ENCODE results near the gene FURIN. TPM values are rescaled to one million over a fixed set of nuclear protein-coding genes. Genes with fewer than 3 reads are reported as not detected.
A peak's percentile ranks its signal among the peaks of the same experiment; 100 is the strongest.
"Not testable (repeated sequence)": the region's sequence is repeated elsewhere in the genome, so short reads cannot be mapped to it uniquely, and the experiment has no call there.

Gene FURIN
- total RNA-seq, 5 donors from 2014 or later (not counting 1 experiment from before 2014, with no cell fraction given) = 52.8 to 74.0 (median 61.4) TPM

DNA sequence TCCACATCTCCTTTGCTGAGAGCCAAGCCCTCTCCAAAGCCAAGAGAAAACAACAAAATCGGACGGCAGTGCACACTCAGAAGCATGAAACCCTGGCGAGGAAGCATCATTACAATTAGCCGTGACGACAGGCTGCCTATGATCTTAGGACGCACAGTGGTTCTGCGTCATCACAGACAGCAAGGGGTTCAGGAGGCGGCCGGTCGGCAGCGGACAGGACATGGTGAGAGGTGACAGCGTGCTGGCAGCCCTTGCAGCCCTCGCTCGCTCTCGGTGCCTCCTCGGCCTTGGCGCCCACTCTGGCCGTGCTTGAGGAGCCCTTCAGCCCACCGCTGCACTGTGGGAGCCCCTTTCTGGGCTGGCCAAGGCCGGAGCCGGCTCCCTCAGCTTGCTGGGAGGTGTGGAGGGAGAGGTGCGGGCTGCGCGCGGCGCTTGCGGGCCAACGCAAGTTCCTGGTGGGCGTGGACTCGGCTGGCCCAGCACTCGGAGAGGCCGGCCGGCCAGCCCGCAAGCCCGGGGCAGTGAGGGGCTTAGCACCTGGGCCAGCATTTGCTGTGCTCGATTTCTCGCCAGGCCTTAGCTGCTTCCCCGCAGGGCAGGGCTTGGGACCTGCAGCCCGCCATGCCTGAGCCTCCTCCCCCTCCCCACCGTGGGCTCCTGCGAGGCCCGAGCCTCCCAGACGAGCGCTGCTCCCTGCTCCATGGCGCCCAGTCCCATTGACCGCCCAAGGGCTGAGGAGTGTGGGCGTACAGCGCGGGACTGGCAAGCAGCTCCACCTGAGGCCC lies 43.1 kb upstream of the FURIN start:
- WGBS (ENCODE audit: insufficient coverage) = 90% methylated on average over 22 of the region's 49 CpGs

DNA sequence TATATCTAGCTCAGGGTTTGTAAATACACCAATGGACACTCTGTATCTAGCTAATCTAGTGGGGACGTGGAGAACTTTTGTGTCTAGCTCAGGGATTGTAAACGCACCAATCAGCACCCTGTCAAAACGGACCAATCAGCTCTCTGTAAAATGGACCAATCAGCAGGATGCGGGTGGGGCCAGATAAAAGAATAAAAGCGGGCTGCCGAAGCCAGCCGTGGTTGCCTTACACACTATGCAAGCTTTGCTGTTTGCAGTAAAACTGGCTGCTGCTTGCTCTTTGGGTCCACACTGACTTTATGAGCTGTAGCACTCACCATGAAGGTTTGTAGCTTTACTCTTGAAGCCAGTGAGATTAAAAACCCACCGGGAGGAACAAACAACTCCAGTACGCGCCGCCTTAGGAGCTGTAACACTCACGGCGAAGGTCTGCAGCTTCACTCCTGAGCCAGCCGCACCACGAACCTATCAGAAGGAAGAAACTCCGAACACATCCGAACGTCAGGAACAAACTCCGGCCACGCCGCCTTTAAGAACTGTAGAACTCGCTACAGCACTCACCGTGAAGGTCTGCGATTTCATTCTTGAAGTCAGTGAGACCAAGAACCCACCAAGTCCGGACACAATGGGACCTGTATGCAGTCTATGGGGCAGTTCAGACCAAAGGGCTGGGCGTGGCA lies 42.0 kb upstream of the FURIN start:
- H3K4me1 Mint-ChIP-seq = peaks cover 18 to 20% (median 19%) of the 10 kb centered on the region in 3 donors
- peaks cover 10 to 16% of the 10 kb centered on the region in 2 experiments for H3K4me1 ChIP-seq (ENCODE audit: control insufficient read depth in 1 of 2, extremely low read depth in 1 of 2, insufficient read depth in 2 of 2, low read length in 2 of 2)
- H3K27me3 ChIP-seq (replicated peaks in 1 of 2; ENCODE audit: control insufficient read depth in 2 of 2, extremely low read depth in 1 of 2, insufficient read depth in 2 of 2, low read length in 1 of 2); H3K36me3 ChIP-seq (ENCODE audit: control insufficient read depth in 2 of 2, extremely low read depth in 1 of 2, insufficient read depth in 1 of 2, low read length in 1 of 2); H3K27ac ChIP-seq (ENCODE audit: low read length); H3K27ac Mint-ChIP-seq; H3K4me3 ChIP-seq (ENCODE audit: control insufficient read depth in 1 of 2, extremely low read depth in 1 of 2, low read length in 1 of 2); DNase-seq; H3K9me3 Mint-ChIP-seq; H3K36me3 Mint-ChIP-seq; H3K27me3 Mint-ChIP-seq; POLR2A ChIA-PET; H3K9me3 ChIP-seq; ATAC-seq (replicated peaks in 1 of 4); H3K4me3 Mint-ChIP-seq: not testable (repeated sequence)
- CTCF ChIA-PET = interaction anchor here in 1 of 2 donors (0.5 kb wide), 1 partner anchor 109 kb away, joined by 3 read pairs; no protein-coding TSS in a partner anchor
- WGBS (ENCODE audit: insufficient coverage) = 93% methylated on average over 23 of the region's 26 CpGs

More for the DNA sequence above, 43.1 kb upstream of the FURIN start:
- H3K36me3 Mint-ChIP-seq; H3K27ac Mint-ChIP-seq; CTCF ChIA-PET; DNase-seq; H3K27me3 ChIP-seq (replicated peaks in 1 of 2; ENCODE audit: control insufficient read depth in 2 of 2, extremely low read depth in 1 of 2, insufficient read depth in 2 of 2, low read length in 1 of 2); H3K9me3 Mint-ChIP-seq; H3K4me3 Mint-ChIP-seq; H3K4me1 ChIP-seq (ENCODE audit: control insufficient read depth in 1 of 2, extremely low read depth in 1 of 2, insufficient read depth in 2 of 2, low read length in 2 of 2); H3K27me3 Mint-ChIP-seq; H3K36me3 ChIP-seq (ENCODE audit: control insufficient read depth in 2 of 2, extremely low read depth in 1 of 2, insufficient read depth in 1 of 2, low read length in 1 of 2); H3K27ac ChIP-seq (ENCODE audit: low read length); ATAC-seq (replicated peaks in 1 of 4); H3K9me3 ChIP-seq; H3K4me3 ChIP-seq (ENCODE audit: control insufficient read depth in 1 of 2, extremely low read depth in 1 of 2, low read length in 1 of 2): not testable (repeated sequence)
- POLR2A ChIA-PET = interaction anchor here in 1 of 2 donors (0.5 kb wide), 1 partner anchor 621 kb away, joined by 4 read pairs; no protein-coding TSS in a partner anchor
- peaks cover 11 to 12% (median 11%) of the 10 kb centered on the region in 3 donors for H3K4me1 Mint-ChIP-seq

DNA sequence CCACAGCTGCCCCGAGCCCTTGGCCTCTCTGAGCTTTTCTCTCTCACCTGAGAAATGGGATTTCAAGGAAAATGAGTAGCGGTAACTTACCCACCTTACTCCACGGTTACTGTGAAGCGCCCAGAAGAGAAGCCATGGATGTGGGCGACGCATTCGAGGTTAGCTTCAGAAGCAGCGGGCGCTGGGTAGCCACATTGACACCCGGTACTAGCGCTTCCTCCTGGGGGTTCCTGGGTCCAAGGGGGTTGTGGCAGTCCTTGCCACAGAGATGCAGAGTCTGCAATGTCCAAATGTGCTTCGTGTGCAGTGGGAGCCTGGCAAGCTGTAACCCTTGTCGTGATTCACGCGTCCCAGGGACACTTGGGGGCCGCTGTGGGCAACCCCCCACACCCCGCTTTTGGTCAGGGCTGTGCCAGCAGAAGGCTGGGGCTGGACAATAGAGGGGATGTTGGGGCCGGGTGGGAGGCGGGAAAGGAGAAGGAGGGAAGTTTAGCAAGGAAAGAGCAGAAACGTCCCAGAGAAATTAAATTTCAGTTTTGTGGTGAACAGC lies 41.4 kb upstream of the FURIN start:
- ATAC-seq (replicated peaks in 1 of 4) (no peak), DNase-seq (no peak)
- Histone ChIP-seq H3K9me3 (no peaks in the 10 kb centered on the region), H3K36me3 (ENCODE audit: control insufficient read depth in 2 of 2, extremely low read depth in 1 of 2, insufficient read depth in 1 of 2, low read length in 1 of 2) (no peaks in the 10 kb centered on the region), H3K4me3 (ENCODE audit: control insufficient read depth in 1 of 2, extremely low read depth in 1 of 2, low read length in 1 of 2) (no peak overlapping the region), H3K4me1 (ENCODE audit: control insufficient read depth in 1 of 2, extremely low read depth in 1 of 2, insufficient read depth in 2 of 2, low read length in 2 of 2) (peaks cover 10 to 16% of the 10 kb centered on the region in 2 experiments), H3K27me3 (replicated peaks in 1 of 2; ENCODE audit: control insufficient read depth in 2 of 2, extremely low read depth in 1 of 2, insufficient read depth in 2 of 2, low read length in 1 of 2) (peaks cover 0 to 4% of the 10 kb centered on the region in 2 experiments), H3K27ac (ENCODE audit: low read length) (no peak overlapping the region)
- Mint-ChIP-seq H3K27ac (no peak overlapping the region), H3K4me1 (peaks cover 18 to 20% (median 19%) of the 10 kb centered on the region in 3 donors), H3K27me3 (peaks cover 0 to 3% of the 10 kb centered on the region in 2 donors), H3K36me3 (no peaks in the 10 kb centered on the region), H3K4me3 (no peak overlapping the region), H3K9me3 (no peaks in the 10 kb centered on the region)
- ChIA-PET CTCF (interaction anchor here in 1 of 2 donors (0.5 kb wide), 1 partner anchor 109 kb away, joined by 3 read pairs; no protein-coding TSS in a partner anchor), POLR2A (no interaction called here)
- WGBS (ENCODE audit: insufficient coverage) = 84% methylated on average over 18 of the region's 20 CpGs

DNA sequence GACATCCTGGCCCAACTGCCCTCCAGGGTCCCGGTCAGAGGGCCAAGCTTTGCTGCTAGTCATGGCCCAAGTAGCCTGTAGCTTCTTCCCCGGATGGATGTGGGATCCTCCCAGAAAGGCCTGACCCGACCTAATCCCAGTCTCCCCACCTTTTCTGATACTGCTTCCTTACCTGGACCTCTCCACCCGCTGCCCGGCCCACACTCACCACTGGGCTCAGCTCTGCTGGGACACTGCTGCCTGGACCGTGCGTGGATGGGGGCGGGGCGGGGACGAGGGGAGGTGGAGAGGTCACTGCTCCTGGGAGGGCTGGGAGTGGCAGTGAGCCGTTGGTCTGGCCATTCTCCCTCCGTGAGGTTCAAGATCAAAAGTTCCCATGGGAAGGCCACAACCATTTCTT lies 40.3 kb upstream of the FURIN start:
- no peak overlapping the region for H3K27ac Mint-ChIP-seq
- DNase-seq = no peak
- no peak overlapping the region for H3K4me3 Mint-ChIP-seq
- H3K27me3 Mint-ChIP-seq = peaks cover 0 to 3% of the 10 kb centered on the region in 2 donors
- no peaks in the 10 kb centered on the region for H3K36me3 Mint-ChIP-seq
- peaks cover 18 to 20% (median 19%) of the 10 kb centered on the region in 3 donors for H3K4me1 Mint-ChIP-seq
- H3K4me1 ChIP-seq (ENCODE audit: control insufficient read depth in 1 of 2, extremely low read depth in 1 of 2, insufficient read depth in 2 of 2, low read length in 2 of 2) = peaks cover 10 to 16% of the 10 kb centered on the region in 2 experiments
- H3K9me3 Mint-ChIP-seq = no peaks in the 10 kb centered on the region
- no peaks in the 10 kb centered on the region for H3K36me3 ChIP-seq (ENCODE audit: control insufficient read depth in 2 of 2, extremely low read depth in 1 of 2, insufficient read depth in 1 of 2, low read length in 1 of 2)
- no peaks in the 10 kb centered on the region for H3K9me3 ChIP-seq
- no peak overlapping the region for H3K4me3 ChIP-seq (ENCODE audit: control insufficient read depth in 1 of 2, extremely low read depth in 1 of 2, low read length in 1 of 2)
- POLR2A ChIA-PET = interaction anchor here in 1 of 2 donors (0.7 kb wide), 1 partner anchor 60 kb away, joined by 6 read pairs; no protein-coding TSS in a partner anchor
- peaks cover 0 to 7% of the 10 kb centered on the region in 2 experiments for H3K27me3 ChIP-seq (replicated peaks in 1 of 2; ENCODE audit: control insufficient read depth in 2 of 2, extremely low read depth in 1 of 2, insufficient read depth in 2 of 2, low read length in 1 of 2)
- no peak overlapping the region for H3K27ac ChIP-seq (ENCODE audit: low read length)
- CTCF ChIA-PET = no interaction called here
- WGBS (ENCODE audit: insufficient coverage) = 93% methylated on average over 10 of the region's 12 CpGs
- no peak for ATAC-seq (replicated peaks in 1 of 4)

DNA sequence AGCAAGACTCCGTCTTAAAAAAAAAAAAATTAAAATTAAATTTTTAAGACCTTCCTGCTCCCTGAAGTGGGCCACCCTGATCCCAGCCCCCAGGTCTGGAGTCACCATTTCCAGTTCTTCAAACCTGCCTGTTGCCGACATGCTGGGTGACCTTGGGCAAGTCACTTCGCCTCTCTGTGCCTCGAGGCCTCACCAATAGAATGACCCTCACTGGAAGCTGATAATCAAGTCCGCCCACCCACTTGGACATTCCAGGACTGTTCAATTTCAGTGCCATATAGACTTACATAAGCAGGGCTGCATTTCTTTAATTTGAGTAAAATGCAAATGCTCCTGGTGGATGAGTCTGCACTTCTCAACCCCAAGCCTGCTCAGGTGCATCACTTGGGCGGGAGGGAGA lies 39.3 kb upstream of the FURIN start:
- peak overlapping the region in 1 of 3 donors; percentile 76 for H3K4me3 Mint-ChIP-seq
- no peak overlapping the region for H3K4me3 ChIP-seq (ENCODE audit: control insufficient read depth in 1 of 2, extremely low read depth in 1 of 2, low read length in 1 of 2)

DNA sequence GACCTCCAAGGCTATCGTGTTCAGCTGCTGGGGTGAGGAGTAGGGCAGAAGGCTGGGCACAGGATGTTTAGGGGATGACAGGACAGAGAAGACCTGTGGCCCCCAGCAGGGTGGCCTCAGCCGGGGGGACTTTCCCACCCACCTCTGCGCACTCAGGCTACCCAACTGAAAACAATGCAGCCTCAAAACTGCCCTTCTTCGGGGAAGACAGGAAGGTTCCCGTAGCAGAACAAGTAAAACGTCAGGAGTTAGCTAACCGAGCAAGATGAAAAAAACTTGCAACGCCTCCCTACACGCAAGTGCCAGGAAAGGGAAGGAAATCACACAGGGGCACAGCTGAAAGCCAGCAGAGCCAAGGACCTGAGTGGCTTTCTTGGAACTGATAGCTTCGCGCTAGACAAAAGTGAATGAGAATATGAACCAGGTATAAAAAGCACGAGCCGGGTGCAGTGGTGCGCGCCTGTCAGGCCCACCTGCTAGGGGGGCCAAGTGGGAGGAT lies 38.4 kb upstream of the FURIN start:
- peak in 25 of 35 experiments; percentile 27 to 77 (median 47) for DNase-seq
- Mint-ChIP-seq H3K36me3 (no peaks in the 10 kb centered on the region), H3K27me3 (peaks cover 0 to 3% of the 10 kb centered on the region in 2 donors), H3K4me3 (peak overlapping the region; percentile 39 to 76 (median 58)), H3K27ac (peak overlapping the region; percentile 82 to 94), H3K9me3 (no peaks in the 10 kb centered on the region), H3K4me1 (peaks cover 18 to 20% (median 19%) of the 10 kb centered on the region in 3 donors)
- no peaks in the 10 kb centered on the region for H3K9me3 ChIP-seq
- H3K4me3 ChIP-seq (ENCODE audit: control insufficient read depth in 1 of 2, extremely low read depth in 1 of 2, low read length in 1 of 2) = peak overlapping the region in 1 of 2 donors; percentile 38
- 15% methylated on average over 9 of the region's 15 CpGs for WGBS (ENCODE audit: insufficient coverage)
- ChIA-PET CTCF (interaction anchor here in 1 of 2 donors (0.7 to 1.2 kb wide), 3 partner anchors 56 to 113 kb away, joined by 3 to 4 read pairs (median 3); no protein-coding TSS in a partner anchor), POLR2A (no interaction called here)
- peak; percentile 19 to 86 (median 44) for ATAC-seq (replicated peaks in 1 of 4)
- no peaks in the 10 kb centered on the region for H3K36me3 ChIP-seq (ENCODE audit: control insufficient read depth in 2 of 2, extremely low read depth in 1 of 2, insufficient read depth in 1 of 2, low read length in 1 of 2)
- peaks cover 10 to 16% of the 10 kb centered on the region in 2 experiments for H3K4me1 ChIP-seq (ENCODE audit: control insufficient read depth in 1 of 2, extremely low read depth in 1 of 2, insufficient read depth in 2 of 2, low read length in 2 of 2)
- H3K27me3 ChIP-seq (replicated peaks in 1 of 2; ENCODE audit: control insufficient read depth in 2 of 2, extremely low read depth in 1 of 2, insufficient read depth in 2 of 2, low read length in 1 of 2) = peaks cover 0 to 7% of the 10 kb centered on the region in 2 experiments
- no peak overlapping the region for H3K27ac ChIP-seq (ENCODE audit: low read length)

More for the DNA sequence above, 39.3 kb upstream of the FURIN start:
- Histone ChIP-seq H3K4me1 (ENCODE audit: control insufficient read depth in 1 of 2, extremely low read depth in 1 of 2, insufficient read depth in 2 of 2, low read length in 2 of 2) (peaks cover 10 to 16% of the 10 kb centered on the region in 2 experiments), H3K9me3 (no peaks in the 10 kb centered on the region), H3K27me3 (replicated peaks in 1 of 2; ENCODE audit: control insufficient read depth in 2 of 2, extremely low read depth in 1 of 2, insufficient read depth in 2 of 2, low read length in 1 of 2) (peaks cover 0 to 7% of the 10 kb centered on the region in 2 experiments), H3K36me3 (ENCODE audit: control insufficient read depth in 2 of 2, extremely low read depth in 1 of 2, insufficient read depth in 1 of 2, low read length in 1 of 2) (no peaks in the 10 kb centered on the region), H3K27ac (ENCODE audit: low read length) (no peak overlapping the region)
- Mint-ChIP-seq H3K36me3 (no peaks in the 10 kb centered on the region), H3K27me3 (peaks cover 0 to 3% of the 10 kb centered on the region in 2 donors), H3K9me3 (no peaks in the 10 kb centered on the region), H3K27ac (no peak overlapping the region), H3K4me1 (peaks cover 18 to 20% (median 19%) of the 10 kb centered on the region in 3 donors)
- POLR2A ChIA-PET = no interaction called here
- CTCF ChIA-PET = interaction anchor here in 1 of 2 donors (1.0 kb wide), 1 partner anchor 57 kb away, joined by 3 read pairs; no protein-coding TSS in a partner anchor
- WGBS (ENCODE audit: insufficient coverage) = 83% methylated on average over 2 of the region's 6 CpGs
- no peak for DNase-seq
- no peak for ATAC-seq (replicated peaks in 1 of 4)
